Thyroid gland (tissue), 4 donors: ENCODE measurements around the gene MMEL1.

Source experiments
- POLR2A ChIP-seq, 2 donors: fragments of 450-650 bp; IDR thresholded peaks; one replicate each; pipeline ENCODE4 v1.6.1; 2017; ENCODE audit warnings: antibody characterized with exemption in 2 of 2, mild to moderate bottlenecking in 2 of 2, moderate library complexity in 1 of 2
- TF ChIP-seq, protein P1 (sequence below), 6 experiments: fragments of 200-600 bp in 3 of 6; fragments of 450-650 bp in 3 of 6; sonication (generic) in 3 of 6; IDR thresholded peaks; one replicate each; pipeline ENCODE4 v1.5.1; 2016 to 2019; ENCODE audit warnings: antibody characterized with exemption in 6 of 6, mild to moderate bottlenecking in 2 of 6, inconsistent platforms in 1 of 6, moderate library complexity in 1 of 6

DNA sequence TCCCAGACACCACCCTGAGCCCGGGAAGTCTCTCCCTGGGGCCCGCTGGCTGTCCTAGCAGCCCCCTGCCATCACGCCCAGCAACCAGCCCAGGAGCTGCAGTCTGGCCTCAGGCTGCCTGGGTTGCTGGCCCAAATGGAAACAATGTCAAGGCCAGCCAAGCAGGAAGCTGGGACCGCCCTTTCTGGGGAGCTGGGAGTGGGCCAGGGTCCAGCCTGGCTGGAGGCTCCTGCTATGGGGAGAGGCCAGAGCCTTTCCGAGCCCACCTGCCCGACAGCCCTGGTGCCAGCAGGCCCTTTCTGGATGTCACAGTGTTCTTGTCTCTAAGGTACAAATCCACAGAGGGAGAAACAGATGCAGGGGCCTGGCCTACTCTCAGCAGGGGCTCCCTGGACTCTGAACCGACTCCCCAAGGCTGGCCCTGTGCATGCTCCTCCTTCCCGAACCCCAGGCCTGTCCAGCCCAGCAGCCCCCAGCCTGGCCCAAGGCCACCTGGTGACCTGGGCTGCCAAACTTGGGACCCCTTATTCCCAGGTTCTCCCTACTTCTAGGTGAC, 1.2 kb upstream of the MMEL1 start:
- TF ChIP-seq, protein P1, sequence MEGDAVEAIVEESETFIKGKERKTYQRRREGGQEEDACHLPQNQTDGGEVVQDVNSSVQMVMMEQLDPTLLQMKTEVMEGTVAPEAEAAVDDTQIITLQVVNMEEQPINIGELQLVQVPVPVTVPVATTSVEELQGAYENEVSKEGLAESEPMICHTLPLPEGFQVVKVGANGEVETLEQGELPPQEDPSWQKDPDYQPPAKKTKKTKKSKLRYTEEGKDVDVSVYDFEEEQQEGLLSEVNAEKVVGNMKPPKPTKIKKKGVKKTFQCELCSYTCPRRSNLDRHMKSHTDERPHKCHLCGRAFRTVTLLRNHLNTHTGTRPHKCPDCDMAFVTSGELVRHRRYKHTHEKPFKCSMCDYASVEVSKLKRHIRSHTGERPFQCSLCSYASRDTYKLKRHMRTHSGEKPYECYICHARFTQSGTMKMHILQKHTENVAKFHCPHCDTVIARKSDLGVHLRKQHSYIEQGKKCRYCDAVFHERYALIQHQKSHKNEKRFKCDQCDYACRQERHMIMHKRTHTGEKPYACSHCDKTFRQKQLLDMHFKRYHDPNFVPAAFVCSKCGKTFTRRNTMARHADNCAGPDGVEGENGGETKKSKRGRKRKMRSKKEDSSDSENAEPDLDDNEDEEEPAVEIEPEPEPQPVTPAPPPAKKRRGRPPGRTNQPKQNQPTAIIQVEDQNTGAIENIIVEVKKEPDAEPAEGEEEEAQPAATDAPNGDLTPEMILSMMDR (IDR thresholded peaks at IDR 0.05), result no peak
- TF ChIP-seq POLR2A (IDR thresholded peaks at IDR 0.05), result no peak
